Stimulated activated naive CD8-positive, alpha-beta T cell treated with anti-CD3 and anti-CD28 coated beads, Interleukin-15, Interleukin-2, amounts not matched to agents 100 ng/mL and 50 ng/mL, for 24 hours (primary cell): ENCODE results near the gene TEDDM1.

Source experiments
- H3K27ac Mint-ChIP-seq: one replicate; pipeline ENCODE4 v1.8.0; 2021; ENCODE audit warnings: mild to moderate bottlenecking, mixed read lengths
- H3K27me3 Mint-ChIP-seq: one replicate; pipeline ENCODE4 v1.8.0; 2021; ENCODE audit warnings: mixed read lengths
- H3K36me3 Mint-ChIP-seq: one replicate; pipeline ENCODE4 v1.8.0; 2021; ENCODE audit warnings: low read depth, mixed read lengths
- H3K4me1 Mint-ChIP-seq: one replicate; pipeline ENCODE4 v1.8.0; 2021; ENCODE audit warnings: low read depth, mixed read lengths
- H3K4me3 Mint-ChIP-seq: one replicate; pipeline ENCODE4 v1.8.0; 2021; ENCODE audit warnings: mild to moderate bottlenecking, mixed read lengths
- H3K9me3 Mint-ChIP-seq: one replicate; pipeline ENCODE4 v1.8.0; 2021; ENCODE audit warnings: mixed read lengths

Gene TEDDM1

GRCh38 chr1:182415789-182416188 lies 15.3 kb upstream of the TEDDM1 start:
- Mint-ChIP-seq H3K27ac (no peak overlapping the region), H3K4me1 (no peaks in the 10 kb centered on the region), H3K4me3 (no peak overlapping the region), H3K9me3 (no peaks in the 10 kb centered on the region), H3K27me3 (peaks cover 21% of the 10 kb centered on the region), H3K36me3 (no peaks in the 10 kb centered on the region)

GRCh38 chr1:182413969-182414368 lies 13.5 kb upstream of the TEDDM1 start:
- H3K9me3 Mint-ChIP-seq = no peaks in the 10 kb centered on the region

GRCh38 chr1:182413486-182413885 lies 13.0 kb upstream of the TEDDM1 start:
- Mint-ChIP-seq H3K27ac (no peak overlapping the region), H3K27me3 (peaks cover 23% of the 10 kb centered on the region), H3K4me1 (no peaks in the 10 kb centered on the region), H3K36me3 (no peaks in the 10 kb centered on the region), H3K9me3 (no peaks in the 10 kb centered on the region), H3K4me3 (no peak overlapping the region)

More at GRCh38 chr1:182413969-182414368, 13.5 kb upstream of the TEDDM1 start:
- Mint-ChIP-seq H3K4me1 (no peaks in the 10 kb centered on the region), H3K27ac (no peak overlapping the region), H3K4me3 (no peak overlapping the region), H3K27me3 (peaks cover 23% of the 10 kb centered on the region), H3K36me3 (no peaks in the 10 kb centered on the region)

- H3K27ac Mint-ChIP-seq = no peak overlapping the region
- H3K27me3 Mint-ChIP-seq = peaks cover 20% of the 10 kb centered on the region
- no peaks in the 10 kb centered on the region for H3K9me3 Mint-ChIP-seq
- no peaks in the 10 kb centered on the region for H3K36me3 Mint-ChIP-seq
- H3K4me3 Mint-ChIP-seq = no peak overlapping the region
- H3K4me1 Mint-ChIP-seq = no peaks in the 10 kb centered on the region
Measured at GRCh38 chr1:182410620-182411273, 10.3 kb upstream of the TEDDM1 start.

GRCh38 chr1:182410138-182410537 lies 9.7 kb upstream of the TEDDM1 start:
- H3K27ac Mint-ChIP-seq = no peak overlapping the region
- H3K36me3 Mint-ChIP-seq = no peaks in the 10 kb centered on the region
- H3K4me3 Mint-ChIP-seq = no peak overlapping the region
- peaks cover 24% of the 10 kb centered on the region for H3K27me3 Mint-ChIP-seq
- no peaks in the 10 kb centered on the region for H3K4me1 Mint-ChIP-seq
- peaks cover 6% of the 10 kb centered on the region for H3K9me3 Mint-ChIP-seq

- Mint-ChIP-seq H3K9me3 (peaks cover 6% of the 10 kb centered on the region), H3K36me3 (no peaks in the 10 kb centered on the region), H3K4me3 (no peak overlapping the region), H3K4me1 (no peaks in the 10 kb centered on the region), H3K27me3 (peaks cover 20% of the 10 kb centered on the region), H3K27ac (no peak overlapping the region)
Measured at GRCh38 chr1:182408435-182409075, 8.1 kb upstream of the TEDDM1 start.

- Mint-ChIP-seq H3K4me1 (no peaks in the 10 kb centered on the region), H3K36me3 (no peaks in the 10 kb centered on the region), H3K27ac (no peak overlapping the region), H3K27me3 (peaks cover 23% of the 10 kb centered on the region), H3K4me3 (no peak overlapping the region), H3K9me3 (peaks cover 6% of the 10 kb centered on the region)
Measured at GRCh38 chr1:182407724-182408123, 7.3 kb upstream of the TEDDM1 start.

- no peaks in the 10 kb centered on the region for H3K4me1 Mint-ChIP-seq
- no peaks in the 10 kb centered on the region for H3K36me3 Mint-ChIP-seq
- peaks cover 23% of the 10 kb centered on the region for H3K27me3 Mint-ChIP-seq
- peaks cover 6% of the 10 kb centered on the region for H3K9me3 Mint-ChIP-seq
- no peak overlapping the region for H3K4me3 Mint-ChIP-seq
- no peak overlapping the region for H3K27ac Mint-ChIP-seq
Measured at GRCh38 chr1:182406012-182406411, 5.5 kb upstream of the TEDDM1 start.

- no peaks in the 10 kb centered on the region for H3K36me3 Mint-ChIP-seq
- no peaks in the 10 kb centered on the region for H3K4me1 Mint-ChIP-seq
- peaks cover 6% of the 10 kb centered on the region for H3K9me3 Mint-ChIP-seq
- no peak overlapping the region for H3K4me3 Mint-ChIP-seq
- no peak overlapping the region for H3K27ac Mint-ChIP-seq
- H3K27me3 Mint-ChIP-seq = peaks cover 23% of the 10 kb centered on the region
Measured at GRCh38 chr1:182405578-182405977, 5.1 kb upstream of the TEDDM1 start.

- no peaks in the 10 kb centered on the region for H3K36me3 Mint-ChIP-seq
- no peaks in the 10 kb centered on the region for H3K4me1 Mint-ChIP-seq
- H3K9me3 Mint-ChIP-seq = peaks cover 6% of the 10 kb centered on the region
- peaks cover 23% of the 10 kb centered on the region for H3K27me3 Mint-ChIP-seq
- no peak overlapping the region for H3K4me3 Mint-ChIP-seq
- H3K27ac Mint-ChIP-seq = no peak overlapping the region
Measured at GRCh38 chr1:182404781-182405180, 4.3 kb upstream of the TEDDM1 start.

GRCh38 chr1:182397653-182398393 lies 2.6 kb downstream of the TEDDM1 start:
- peaks cover 25% of the 10 kb centered on the region for H3K27me3 Mint-ChIP-seq
- H3K4me1 Mint-ChIP-seq = peaks cover 4% of the 10 kb centered on the region
- no peak overlapping the region for H3K27ac Mint-ChIP-seq
- no peaks in the 10 kb centered on the region for H3K9me3 Mint-ChIP-seq
- no peaks in the 10 kb centered on the region for H3K36me3 Mint-ChIP-seq
- no peak overlapping the region for H3K4me3 Mint-ChIP-seq

- no peak overlapping the region for H3K4me3 Mint-ChIP-seq
- H3K27ac Mint-ChIP-seq = no peak overlapping the region
- H3K4me1 Mint-ChIP-seq = peaks cover 8% of the 10 kb centered on the region
- peaks cover 29% of the 10 kb centered on the region for H3K27me3 Mint-ChIP-seq
- H3K36me3 Mint-ChIP-seq = no peaks in the 10 kb centered on the region
- no peaks in the 10 kb centered on the region for H3K9me3 Mint-ChIP-seq
Measured at GRCh38 chr1:182395906-182396305, 4.6 kb downstream of the TEDDM1 start.

- no peak overlapping the region for H3K27ac Mint-ChIP-seq
- peaks cover 21% of the 10 kb centered on the region for H3K4me1 Mint-ChIP-seq
- H3K27me3 Mint-ChIP-seq = peaks cover 42% of the 10 kb centered on the region
- no peaks in the 10 kb centered on the region for H3K9me3 Mint-ChIP-seq
- H3K4me3 Mint-ChIP-seq = no peak overlapping the region
- no peaks in the 10 kb centered on the region for H3K36me3 Mint-ChIP-seq
Measured at GRCh38 chr1:182394055-182394775, 6.3 kb downstream of the TEDDM1 start.

GRCh38 chr1:182392050-182393028 lies 8.1 kb downstream of the TEDDM1 start:
- H3K9me3 Mint-ChIP-seq = no peaks in the 10 kb centered on the region
- peaks cover 5% of the 10 kb centered on the region for H3K36me3 Mint-ChIP-seq
- peak overlapping the region; percentile 70 for H3K4me3 Mint-ChIP-seq
- peaks cover 21% of the 10 kb centered on the region for H3K4me1 Mint-ChIP-seq
- H3K27me3 Mint-ChIP-seq = peaks cover 40% of the 10 kb centered on the region
- H3K27ac Mint-ChIP-seq = no peak overlapping the region
